NCI-H524 (cell line): ENCODE data around the gene AMBP.

Experiments used
- DNase-seq, 2 experiments: peaks; one replicate each; lab custom pipeline; 2025; lab: John Stamatoyannopoulos, UW

AMBP gene

DNA sequence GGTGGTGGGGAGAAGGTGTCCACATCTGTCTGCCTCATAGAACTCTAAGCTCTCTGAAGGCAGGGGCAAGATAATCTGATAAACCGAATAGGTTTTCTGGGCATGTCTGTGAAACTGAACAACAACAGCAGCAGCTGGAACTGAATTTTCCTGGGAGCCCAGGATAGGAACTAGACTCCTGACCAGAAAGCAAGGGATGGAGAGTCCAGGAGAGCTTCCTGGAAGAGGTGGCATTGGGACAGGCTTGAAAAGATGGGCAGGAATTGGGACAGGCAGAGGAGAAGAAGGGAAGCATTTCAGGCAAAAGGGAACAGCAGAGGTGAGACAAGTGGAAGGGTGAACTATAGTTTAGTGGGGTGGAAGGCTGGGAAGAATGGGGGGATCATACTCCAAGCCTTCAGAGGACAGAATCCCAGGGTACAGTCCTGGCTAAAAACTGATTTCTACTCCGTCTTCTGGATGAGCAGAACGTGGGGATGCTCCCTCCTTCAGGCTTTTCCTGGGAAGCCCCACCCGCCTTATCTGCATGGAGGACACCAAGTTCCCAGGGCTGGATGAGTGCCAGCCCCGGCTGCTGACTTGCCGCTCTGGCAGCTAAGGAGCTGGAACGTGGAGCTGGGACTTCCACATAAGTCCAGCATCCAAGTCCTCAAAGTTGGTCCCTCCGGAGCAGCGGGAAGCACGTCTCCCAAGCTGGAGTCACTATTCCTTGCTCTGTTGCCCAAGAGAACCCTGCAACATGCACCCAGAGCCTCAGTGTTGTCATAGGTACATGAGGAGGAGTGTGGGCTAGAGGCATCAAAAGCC, 34.9 kb upstream of the AMBP start:
- DNase-seq = no peak

DNA sequence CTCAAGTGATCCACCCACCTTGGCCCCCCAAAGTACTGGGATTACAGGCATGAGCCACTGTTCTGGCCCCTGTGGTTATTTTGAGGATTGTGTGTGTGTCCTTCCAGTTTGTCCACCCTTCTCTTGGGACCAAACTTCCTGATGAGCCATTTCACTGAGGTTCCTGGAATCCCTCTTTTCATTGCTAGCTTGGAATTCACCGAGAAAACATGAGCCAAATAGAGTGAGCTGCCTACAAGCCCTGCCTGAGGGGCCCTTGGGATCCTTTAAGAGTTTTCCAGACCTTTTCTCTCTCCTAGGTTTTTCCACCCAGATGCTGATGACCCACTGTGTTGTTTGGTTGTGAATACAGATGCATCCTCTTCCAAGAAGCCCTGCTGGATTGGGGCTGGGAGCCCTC, 34.2 kb upstream of the AMBP start:
- no peak for DNase-seq

DNA sequence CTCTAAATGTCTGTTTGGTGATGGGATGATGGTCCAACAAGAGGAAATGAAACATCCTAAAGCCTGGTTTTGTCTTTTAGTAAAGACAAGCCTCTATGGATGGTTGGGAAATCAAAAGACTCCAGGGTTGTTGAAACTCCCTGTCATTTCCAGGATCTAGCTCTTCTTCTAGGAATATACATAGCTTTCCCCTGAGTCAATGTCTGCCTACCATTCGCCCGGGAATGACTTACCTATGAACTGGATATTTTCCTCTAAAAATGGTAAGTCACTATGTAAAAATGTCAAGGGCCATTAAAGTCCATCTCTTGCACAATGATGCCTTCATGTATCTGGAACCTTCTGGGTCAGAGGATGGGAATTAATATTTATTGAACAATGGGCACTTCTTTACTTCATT, 32.1 kb upstream of the AMBP start:
- no peak for DNase-seq

DNA sequence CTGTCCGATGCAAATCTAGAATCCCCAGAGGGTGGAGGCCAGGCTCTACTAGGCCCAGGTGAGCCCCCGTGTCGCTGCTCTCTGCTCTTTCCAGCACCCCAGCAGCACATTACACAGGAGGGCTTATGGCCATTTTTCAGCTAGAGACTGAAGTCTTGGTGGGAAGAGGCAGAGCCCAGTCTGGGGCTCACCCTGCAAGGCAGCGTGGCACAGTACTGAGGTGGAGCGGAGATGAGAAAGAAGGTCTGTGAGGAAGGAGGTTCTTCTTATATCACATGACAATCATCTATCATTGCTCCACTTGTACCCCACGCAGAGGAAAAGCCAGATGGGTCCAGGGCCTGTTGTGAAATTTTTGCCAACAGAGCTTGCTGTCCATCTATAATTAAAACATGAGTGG, 31.0 kb upstream of the AMBP start:
- no peak for DNase-seq

DNA sequence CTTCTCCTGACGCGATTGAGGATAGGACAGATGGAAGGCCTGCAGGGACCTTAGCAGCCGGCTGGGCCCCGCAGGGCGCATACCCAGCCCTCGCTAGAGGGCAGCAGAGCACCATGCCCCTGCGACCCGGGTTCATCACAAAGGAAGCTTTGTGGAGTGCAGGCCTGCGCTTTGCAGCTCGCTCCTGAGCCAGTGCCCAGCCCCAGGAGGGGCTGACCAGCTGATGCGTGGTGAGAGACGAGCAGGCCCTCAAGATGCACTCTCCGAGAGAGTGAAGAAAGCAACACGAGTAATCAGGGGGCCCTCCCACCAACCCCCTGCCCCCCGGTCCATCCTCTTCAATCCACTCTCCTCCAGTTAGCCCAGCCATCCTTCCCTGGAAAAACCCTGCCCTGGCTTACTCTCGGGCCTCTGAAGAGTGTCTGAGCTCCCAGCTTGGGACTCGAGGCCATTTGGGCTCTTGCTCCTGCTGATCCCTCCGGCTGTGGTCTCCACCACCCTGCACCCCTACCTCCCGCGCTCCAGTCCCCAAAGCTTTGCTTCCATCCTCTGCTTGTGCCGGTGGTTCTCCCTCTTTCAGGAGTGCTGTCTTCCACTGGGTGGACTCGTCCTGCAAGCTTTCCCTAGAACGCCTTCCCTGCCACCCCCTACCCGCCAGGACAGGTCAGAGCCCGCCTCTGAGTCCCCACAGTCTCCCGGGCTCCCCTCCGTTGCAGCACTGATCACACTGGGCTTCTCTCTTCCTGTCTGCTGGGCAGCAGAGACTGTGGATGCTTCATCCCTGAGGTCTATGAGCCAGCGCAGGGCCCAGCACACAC, 30.1 kb upstream of the AMBP start:
- peak; percentile 80 to 92 for DNase-seq

DNA sequence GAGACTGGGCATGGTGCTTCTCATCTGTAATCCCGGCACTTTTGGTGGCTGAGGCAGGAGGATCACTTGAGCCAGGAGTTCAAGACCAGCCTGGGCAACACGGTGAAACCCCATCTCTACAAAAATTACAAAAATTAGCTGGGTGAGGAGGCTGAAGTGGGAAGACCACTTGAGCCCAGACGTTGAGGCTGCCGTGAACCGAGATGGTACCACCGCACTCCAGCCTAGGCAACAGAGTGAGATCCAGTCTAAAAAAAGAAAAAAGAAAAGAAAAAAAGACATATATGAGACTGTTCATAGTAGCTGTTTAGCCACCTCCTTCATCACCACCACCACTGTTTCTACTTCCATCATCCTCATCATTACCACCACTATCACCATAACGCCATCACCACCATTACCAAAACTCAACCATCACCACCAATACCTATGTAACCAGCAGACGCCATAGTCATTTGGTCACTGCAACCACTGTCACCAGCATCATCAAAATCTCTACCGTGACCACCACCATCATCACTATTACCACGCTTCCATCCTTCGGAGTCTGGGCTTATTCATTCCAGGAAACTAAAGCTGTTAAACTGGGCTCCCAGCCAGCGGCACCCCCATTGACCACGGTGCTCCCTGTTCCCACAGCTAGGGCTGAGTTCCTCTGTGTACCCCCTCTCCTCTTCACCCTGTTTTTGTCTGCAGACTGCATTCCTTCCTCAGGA, 29.3 kb upstream of the AMBP start:
- DNase-seq = no peak

DNA sequence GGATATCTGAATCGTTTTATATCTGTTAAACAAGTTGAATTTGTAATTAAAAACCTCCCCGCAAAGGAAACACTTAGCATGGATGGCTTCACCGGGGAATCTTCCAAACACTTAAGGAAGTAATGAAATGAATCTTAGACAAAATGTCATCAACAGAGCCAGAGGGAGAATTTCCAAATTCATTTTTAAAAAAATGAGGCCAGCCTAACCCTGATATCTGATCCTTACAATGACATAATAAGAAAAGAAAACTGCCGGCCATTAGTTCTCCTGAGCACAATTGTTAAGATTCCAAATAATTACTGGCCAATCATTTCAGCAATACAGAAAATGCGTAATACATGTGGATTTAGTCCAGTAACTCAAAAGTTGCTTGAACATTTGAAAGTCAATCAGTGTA, 27.1 kb upstream of the AMBP start:
- DNase-seq = no peak

DNA sequence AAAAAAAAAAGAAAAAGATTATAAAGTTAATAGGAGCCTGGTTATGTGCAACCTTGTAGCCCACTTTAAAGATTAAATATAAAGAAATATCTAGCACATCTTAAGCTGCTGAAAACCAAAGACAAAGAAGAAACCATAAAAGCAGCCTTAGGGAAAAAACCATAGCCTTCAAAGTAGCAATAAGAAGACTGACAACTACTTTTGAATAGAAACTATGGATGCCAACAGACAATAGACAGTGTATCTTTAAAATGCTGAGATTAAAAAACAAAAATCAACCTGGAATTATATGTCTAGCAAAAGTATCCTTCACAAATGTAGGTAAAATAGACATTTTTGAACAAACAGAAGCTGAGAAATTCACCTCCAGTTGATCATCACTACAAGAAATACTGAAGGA, 24.4 kb upstream of the AMBP start:
- DNase-seq = no peak

DNA sequence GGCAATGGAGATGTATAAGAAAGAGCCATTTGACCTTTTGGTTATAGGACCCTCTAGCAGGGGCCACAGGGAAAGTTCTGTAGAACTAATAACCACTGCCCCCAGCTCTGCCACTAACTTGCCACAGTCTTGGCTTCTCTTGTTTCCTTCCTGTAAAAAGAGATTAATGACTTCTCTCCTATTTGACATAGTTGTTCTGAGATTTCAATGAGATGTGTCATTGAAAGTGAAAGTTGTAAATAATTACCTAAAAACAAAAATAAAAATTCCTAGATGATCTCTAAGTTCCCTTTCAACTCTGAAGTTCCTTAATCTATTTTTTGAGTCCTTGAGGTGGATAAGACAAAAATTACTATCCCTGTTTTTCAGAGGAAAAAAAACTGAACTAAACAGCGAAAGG, 22.4 kb upstream of the AMBP start:
- DNase-seq = no peak

DNA sequence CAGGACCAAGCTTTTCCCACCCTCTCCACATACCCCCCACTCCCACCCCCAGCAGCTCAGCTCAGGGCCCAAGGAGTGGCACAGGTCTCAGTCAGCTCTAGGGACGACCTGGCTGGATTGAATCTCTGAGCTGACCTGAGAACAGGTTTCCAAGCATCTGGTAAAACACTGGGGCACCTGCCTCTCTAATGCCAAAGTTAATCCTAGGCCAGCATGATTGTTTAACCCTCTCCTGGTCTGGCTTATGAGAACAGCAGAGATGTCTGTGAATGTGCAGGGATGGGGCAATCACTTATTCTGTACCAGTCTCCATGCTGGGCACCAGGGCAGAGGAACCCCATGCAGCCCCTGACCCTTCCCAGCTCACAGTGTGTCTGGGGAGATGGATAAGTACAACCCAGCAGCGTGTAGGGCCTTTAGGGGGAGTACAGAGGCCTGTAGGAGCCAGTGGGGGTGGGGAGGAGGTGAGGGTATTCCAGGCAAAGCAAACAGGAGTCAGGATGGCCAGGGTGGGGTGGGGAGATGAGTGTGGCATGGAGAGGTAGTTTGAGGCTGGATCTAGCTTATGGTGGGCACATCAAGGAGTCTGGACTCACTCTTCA, 21.7 kb upstream of the AMBP start:
- DNase-seq = peak; percentile 91

DNA sequence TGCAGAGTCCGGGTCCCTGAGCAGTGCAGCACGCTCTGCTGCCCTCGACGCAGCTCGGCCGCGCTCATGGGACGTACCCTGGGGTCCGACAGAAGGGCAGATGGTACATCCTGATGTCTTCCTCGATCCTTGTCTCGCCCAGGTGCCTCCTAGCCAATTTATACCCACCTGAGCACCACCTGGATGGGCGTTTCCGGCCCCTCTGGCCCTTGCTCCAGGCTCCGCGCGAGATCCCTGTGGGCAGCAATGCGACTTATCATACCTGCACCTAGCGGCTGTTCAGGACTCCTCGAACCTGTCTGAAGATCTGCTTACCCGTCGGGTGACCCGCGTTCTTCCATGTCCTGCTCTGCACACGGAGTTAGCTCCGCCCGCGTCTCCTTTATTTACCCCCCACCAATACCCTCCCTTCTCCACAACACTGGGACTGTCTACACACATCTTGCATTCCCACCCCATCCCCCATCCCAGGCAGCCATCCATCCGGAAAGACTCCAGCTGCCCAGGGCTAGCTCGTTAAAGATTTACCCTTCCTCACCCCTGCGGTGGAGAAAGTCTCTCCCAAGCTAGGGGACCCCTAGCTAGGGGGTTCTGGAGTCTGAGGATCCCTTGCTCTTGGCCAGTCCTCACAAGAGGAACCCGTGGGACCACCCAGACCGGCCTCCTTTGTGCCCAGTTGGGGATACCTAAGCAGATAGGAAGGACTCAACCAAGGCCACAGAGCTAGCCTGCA, 21.0 kb upstream of the AMBP start, which contains the start of gene KIF12:
KIF12 (minus strand) TSS at position 357 of the 733 bp plus-strand sequence; CDS start at position 341, 16 bp downstream.
- peak; percentile 98 for DNase-seq

DNA sequence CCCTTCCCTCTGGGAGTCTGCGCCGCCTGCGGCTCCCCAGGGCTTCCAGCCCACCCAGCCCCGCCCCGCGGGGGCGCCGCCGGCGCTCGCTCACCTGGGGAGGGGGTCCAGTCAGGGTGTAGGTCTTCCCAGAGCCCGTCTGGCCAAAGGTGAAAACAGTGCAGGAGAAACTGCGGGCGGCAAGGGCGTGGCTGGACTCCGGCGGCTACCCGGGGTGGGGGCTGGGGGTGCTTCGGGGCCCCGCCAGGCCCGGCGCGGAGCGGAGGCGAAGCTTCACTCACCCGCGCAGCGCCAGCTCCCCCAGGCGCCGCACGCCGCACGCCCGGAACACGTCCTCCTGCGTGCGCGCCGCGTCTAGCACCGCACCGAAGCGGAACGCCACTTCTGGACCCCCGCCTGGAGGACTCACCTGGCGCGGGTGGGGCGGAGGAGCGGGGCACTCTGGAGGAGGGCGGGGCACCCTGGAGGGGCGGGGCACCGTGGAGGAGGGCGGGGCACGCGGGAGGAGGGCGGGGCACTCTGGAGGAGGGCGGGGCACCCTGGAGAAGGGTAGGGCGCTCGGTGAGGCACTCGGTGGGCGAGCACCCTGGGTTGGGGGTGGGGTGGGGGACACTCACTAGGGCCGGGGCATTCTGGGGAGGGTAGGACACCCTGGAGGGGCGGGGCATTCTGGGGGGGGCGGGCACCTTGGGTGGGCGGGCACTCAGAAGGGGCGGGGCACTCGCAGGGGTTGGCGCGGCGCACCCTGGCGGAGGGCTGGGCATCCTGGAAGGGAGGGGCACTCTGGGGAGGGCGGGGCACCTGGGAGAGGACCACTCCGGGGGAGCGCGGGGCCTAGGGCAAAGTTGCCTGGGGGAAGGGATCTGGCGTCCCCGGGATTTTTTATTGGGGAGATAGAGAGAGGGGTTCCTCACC, 20.2 kb upstream of the AMBP start:
- DNase-seq = peak; percentile 70 to 74

DNA sequence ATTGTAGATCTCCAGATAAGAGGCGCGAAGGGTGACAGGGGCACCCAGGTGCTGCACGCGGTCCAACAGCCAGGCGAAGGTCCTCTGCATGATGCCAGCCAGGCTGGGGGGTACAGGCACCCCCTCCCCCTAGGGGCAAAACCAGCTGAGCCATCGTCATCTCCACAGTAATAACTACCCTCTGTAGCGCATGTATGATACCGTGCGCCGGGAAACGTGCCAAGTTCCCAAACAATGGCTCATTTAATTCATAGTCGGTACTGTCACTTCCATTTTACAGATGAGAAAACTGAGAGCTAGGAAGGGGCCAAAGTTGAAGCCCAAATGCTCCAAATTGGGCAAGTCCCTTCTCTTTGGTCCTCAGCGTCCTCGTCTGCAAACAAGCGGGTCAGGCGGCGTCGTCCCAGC, 19.5 kb upstream of the AMBP start:
- no peak for DNase-seq

DNA sequence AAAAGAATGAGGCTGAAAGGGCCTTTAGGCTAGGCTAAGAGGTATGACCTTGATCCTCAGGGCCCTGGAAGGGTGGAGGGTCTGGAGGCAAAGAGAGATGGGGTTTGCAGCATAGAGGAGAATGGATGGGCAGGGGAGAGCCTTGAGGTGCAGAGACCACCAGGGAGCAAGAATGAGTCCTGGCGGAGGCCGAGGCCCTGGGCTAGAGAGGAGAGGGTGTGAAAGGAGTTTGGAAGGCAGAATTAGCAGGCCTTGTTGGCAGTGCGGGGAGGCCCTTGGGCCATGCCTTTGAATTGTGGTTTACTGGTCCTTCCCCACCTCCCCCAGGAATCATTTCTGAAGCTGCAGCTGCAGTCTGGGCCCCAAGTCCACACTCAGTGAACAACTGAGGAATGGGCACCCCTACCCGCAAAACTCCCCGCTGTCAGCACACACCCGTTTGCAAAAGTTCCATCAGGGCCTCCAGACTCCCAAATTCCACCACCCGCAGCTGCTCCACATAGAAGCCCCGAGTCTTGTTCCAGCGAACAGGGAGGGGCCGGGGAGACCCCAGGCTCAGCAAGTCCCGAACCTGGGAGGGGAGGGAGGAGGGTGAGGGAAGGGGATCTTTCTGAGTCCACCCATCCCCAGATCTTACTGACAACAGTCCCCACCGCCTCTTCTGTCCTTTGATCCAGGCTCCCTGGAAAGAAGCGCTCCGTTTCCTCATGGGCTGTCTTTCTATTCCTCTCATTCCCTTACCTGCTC, 18.9 kb upstream of the AMBP start:
- DNase-seq = no peak

DNA sequence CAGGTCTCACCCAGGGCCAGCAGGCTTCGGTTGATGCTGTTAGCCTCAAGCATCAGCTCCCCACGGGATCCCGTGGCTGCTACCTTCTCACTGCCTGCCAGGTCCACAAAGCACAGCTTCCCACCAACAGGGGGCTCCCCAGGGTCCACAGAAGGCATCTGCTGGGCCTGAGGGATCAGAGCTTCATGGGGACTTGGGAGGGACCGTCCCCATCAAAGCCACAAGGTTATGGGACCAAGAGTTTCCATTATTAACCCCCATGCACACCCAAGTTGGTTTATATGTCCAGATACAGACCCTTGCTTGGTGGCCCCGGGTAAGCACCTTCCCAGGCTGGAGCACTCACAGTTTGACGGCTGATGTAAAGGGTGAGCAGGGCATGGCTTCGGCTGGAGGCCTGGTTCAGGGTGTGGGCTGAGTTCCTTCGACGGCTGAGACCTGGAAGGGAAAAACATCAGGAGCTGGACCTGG, 18.0 kb upstream of the AMBP start:
- DNase-seq = no peak

DNA sequence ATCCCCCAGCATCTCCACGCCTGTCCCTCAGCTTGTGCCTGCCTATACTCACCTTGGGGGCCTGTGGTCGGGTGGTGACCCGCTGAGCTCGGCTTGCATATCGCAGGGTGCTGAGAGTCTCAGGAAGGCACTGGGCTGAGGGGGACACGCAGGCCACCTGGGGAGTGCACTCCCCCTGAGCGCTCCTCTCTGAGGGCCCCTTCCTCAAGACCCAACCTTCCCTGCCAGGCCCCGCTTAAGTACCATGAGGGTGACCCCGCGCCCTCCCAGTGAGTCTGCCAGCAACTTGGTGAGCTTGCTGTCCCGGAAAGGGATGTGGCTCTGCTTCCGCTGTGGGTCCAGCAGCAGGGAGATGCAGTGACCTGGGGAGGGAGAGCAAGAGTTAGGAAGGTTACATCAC, 16.9 kb upstream of the AMBP start:
- DNase-seq = no peak

DNA sequence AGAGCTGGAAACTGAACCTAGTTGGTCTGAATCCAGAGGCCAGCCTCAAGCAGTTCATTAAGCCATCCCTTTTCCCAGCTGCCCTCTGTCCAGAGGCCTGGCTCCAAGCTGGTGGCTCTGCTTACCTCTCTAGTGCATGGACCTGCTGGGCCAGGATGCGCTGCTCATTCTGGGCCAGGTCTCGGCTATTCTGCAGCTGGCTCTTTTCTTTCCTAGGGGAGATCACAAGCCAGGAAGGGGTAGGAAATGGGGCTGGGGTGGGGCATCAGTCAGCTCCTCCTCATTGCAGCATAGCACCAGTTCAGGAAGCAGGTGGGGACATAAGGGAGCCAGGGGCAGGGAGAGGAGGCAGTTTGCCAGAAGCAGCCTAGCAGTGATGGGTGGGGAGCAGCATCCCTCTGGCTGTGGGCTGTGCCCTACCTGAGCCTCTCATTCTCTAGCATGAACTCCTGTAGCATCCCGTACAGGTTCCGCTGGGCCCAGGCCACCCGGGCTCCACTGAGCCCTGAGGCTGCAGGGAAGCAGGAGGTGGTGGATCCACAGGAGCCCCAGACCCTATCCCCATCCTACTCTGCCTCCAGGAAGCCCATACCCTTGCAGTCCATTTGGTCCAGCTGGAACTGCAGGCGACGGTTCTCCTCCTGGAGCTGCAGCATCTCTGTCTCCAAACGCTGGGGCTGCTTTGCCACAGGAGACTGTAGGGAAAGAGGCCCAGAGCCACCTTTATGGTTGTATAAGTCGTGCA, 15.8 kb upstream of the AMBP start:
- DNase-seq = no peak

DNA sequence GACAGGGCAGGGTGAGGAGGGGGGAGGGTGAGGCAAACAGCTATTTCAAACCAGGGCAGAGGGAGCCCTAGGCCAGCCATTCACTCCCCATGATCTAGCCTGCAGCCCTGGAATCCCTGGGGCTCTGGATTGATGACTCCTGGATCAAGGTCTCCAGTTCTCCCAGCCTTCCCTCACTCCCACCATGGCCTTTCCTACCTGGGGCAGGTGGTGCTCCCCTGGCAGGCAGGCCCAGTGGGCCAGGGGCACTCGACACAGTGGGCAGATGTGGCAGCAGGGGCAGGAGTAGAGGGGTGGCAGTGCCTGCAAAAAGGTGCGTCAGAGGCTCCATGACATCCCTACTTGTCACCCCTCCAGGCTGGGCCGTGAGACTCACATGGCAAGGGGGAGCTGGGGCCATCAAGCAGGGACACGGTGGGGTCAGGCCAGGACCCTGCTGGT, 15.0 kb upstream of the AMBP start:
- no peak for DNase-seq

DNA sequence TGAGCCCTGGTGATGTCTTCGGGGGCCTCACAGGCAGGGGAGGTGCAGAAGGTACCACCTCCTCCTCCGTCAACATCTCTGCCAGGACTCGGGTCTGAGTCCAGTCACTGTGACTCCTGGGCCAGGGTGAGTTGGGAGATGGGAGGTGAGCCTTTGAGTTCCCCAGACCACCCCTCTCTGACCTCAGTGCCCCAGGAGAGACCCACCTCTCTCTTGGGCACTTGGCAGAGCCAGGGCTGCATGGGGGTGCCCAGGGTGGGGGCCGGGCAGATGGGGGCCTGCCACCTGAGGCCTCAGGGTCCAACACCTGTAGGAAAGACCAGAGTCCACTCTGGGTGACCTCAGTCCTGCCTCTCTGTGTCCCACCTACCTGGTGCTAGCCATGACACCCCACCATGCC, 14.2 kb upstream of the AMBP start:
- no peak for DNase-seq
